Omental fat pad (tissue), 4 donors: ENCODE measurements around the gene EFCAB9. TPM values are rescaled to one million over a fixed set of nuclear protein-coding genes. Genes with fewer than 3 reads are reported as not detected.
"Not testable (repeated sequence)": the region's sequence is repeated elsewhere in the genome, so short reads cannot be mapped to it uniquely, and the experiment has no call there.

ENCODE experiments used
- ATAC-seq: fragments of 150-250 bp; one replicate; pipeline ENCODE4 v1.9.1; 2016; ENCODE audit warnings: mild to moderate bottlenecking, moderate library complexity; ENCODE audit not compliant: low FRiP score
- DNase-seq: peaks from one replicate; pipeline ENCODE4 v3.0.0-alpha.2; 2019; ENCODE audit warnings: low spot score
- total RNA-seq, 4 donors: library from RNA; depleted of rRNA; stranded (reverse); fragments of >200 nt; gene quantifications; one replicate each; pipeline ENCODE4 v1.1.0, GENCODE V29; 2016
- TF ChIP-seq, protein P1 (sequence below), 3 donors: fragments of 450-650 bp; IDR thresholded peaks; one replicate each; pipeline ENCODE4 v1.5.1; 2016 to 2017; ENCODE audit warnings: antibody characterized with exemption in 3 of 3, mild to moderate bottlenecking in 3 of 3, moderate library complexity in 2 of 3

The EFCAB9 gene
- total RNA-seq, 4 donors from 2014 or later: not detected

DNA sequence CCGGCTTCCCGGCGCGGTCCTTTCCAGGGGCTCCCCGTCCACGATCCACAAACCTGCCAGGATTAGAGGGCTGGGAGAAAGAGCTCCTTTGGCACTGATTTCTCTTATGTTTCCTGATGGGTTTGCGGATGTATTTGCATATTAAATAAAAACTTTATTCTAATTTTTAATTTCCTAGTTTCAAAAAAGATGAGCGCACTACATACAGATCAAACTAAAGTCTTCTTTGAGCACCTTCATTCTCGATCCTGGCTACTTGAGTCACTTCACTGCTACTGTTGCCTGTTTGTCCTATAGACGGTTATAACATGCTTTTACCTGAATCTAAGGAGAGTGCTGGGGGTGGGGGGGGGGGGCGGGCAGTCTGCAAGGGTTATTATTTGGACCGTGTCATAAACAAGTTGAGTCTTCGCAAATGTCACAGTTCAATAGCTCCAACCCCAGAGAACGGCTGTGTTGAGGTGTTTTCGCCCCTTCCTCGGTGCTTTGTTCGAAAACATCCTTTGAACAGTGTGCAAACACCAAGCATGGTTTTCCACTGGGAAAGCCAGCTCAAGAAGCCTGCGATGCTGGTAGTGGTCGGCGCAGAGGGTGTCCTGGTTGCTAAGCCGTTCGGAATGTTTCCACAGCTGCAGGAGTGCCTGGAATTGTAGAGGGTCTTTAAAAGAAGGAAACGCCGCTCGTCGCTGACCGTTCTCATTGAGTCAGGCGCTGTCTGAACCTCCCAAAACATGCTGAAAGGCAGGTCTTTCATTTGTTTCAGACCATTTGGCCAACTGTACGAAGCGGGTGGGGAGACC is 4.9 kb upstream of the EFCAB9 start:
- TF ChIP-seq, protein P1, sequence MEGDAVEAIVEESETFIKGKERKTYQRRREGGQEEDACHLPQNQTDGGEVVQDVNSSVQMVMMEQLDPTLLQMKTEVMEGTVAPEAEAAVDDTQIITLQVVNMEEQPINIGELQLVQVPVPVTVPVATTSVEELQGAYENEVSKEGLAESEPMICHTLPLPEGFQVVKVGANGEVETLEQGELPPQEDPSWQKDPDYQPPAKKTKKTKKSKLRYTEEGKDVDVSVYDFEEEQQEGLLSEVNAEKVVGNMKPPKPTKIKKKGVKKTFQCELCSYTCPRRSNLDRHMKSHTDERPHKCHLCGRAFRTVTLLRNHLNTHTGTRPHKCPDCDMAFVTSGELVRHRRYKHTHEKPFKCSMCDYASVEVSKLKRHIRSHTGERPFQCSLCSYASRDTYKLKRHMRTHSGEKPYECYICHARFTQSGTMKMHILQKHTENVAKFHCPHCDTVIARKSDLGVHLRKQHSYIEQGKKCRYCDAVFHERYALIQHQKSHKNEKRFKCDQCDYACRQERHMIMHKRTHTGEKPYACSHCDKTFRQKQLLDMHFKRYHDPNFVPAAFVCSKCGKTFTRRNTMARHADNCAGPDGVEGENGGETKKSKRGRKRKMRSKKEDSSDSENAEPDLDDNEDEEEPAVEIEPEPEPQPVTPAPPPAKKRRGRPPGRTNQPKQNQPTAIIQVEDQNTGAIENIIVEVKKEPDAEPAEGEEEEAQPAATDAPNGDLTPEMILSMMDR (IDR thresholded peaks at IDR 0.05): no peak
- DNase-seq: no peak
- no peak for ATAC-seq

DNA sequence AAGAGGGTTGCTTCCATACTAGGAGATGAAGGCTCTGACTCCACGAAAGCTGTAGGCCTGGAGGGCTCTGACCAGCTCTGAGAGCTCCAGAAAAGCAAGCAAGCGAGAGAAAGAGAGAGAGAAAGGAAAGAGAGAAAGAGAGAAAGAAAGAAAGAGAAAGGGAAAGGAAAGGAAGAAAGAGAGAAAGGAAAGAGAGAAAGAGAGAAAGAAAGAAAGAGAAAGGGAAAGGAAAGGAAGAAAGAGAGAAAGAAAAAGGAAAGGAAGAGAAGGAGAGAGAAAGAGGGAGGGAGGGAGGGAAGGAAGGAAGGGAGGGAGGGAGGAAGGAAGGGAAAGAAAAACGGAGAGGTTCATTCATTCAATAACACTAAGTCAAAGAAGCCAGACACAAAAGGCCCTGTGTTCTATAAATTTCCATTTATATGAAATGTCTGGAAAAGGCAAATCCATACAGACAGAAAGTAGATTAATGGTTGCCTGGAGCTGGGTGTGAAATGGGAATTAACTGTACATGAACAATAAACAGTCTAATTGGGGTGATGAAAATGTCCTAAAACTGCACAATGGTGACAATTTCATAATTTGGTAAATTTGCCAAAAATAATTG is 4.2 kb upstream of the EFCAB9 start:
- TF ChIP-seq, protein P1 (IDR thresholded peaks at IDR 0.05): no peak
- DNase-seq (no peak), ATAC-seq (no peak)

DNA sequence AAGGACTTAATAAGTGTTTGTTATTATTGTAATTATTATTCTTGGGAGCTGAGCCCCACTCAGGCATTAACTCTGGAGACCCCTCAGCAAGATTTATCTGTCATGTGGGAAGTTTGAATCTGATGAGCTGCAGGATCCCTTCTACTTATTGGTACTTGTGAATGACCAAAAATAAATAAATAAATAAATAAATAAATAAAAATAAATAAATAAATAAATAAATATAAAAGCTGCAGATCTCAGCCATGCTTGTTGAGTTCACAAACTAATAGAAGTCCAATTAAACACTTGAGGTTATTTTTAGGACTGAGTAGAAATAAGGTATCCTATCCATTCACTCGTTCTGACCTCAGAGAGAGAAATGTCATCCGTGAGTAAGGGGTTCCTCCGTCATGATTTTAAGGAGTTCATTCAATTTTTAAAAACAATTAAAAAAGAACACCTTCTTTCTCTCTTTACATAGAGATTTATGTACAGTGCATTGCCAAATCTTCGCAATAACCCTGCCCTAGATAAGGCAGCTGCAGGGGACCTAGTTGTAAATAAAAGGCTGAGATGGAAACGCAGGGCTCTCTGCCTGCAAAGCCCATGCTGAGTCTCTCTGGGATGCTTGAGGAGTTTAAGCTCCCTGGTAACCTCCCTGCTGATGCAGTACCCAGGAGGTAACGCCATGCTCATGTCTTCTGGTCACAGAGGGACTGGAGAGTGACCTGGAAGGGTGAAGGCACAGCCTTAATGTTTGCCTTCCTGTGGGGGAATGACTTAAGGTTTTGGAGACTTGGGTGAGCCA is 1.2 kb downstream of the EFCAB9 start:
- DNase-seq: no peak
- ATAC-seq: no peak

DNA sequence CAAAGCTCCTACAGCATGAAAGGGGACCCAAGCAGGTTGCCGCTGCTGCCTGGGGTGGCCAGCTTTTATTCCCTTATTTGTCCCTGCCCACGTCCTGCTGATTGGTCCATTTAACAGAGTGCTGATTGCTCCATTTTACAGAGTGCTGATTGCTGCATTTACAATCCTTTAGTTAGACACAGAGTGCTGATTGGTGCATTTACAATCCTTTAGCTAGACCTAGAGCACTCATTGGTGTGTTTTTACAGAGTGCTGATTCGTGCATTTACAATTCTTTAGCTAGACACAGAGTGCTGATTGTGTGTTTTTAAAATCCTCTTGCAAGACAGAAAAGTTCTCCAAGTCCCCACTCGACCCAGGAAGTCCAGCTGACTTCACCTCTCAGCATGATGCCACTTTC is 3.8 kb downstream of the EFCAB9 start:
- DNase-seq, ATAC-seq: not testable (repeated sequence)

More for the DNA sequence above, 1.2 kb downstream of the EFCAB9 start:
- TF ChIP-seq, protein P1 (IDR thresholded peaks at IDR 0.05): no peak

DNA sequence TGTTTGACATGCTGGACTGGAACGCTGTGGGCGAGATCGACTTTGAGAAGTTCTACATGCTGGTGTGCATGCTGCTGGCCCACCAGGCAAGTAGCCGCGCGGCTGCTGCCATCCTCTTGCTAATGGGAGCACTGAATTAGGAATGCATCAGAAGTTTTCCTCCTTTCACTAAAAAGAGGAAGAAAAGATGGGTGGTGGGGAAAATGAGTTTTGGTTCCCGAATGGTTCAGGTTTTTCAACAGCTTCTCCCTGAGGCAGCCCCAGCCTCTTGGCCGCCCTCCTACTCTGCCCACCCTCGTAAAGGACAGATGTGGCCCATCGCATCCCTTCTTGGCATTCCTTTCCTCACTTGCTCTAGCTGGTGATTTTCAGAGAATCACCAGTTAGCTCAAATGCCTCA is 5.5 kb downstream of the EFCAB9 start:
- ATAC-seq: no peak

DNA sequence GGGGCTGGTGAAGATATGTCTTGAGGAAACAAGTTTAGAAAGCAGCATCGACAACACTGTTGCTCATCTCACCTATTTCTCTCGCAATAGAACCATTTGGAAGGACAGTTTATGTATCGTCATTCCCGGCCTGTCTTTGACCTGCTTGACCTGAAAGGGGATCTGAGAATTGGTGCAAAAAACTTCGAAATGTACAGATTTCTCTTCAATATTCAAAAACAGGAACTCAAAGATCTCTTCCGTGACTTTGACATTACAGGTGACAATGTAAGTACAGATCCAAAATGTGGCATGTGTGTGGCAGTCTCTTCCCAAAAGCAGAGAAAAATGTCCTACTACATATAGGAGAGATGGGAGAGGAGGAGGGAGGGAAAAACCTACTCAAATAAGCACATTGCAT is 6.5 kb downstream of the EFCAB9 start:
- no peak for ATAC-seq
- no peak for DNase-seq
- TF ChIP-seq, protein P1 (IDR thresholded peaks at IDR 0.05): no peak

More for the DNA sequence above, 5.5 kb downstream of the EFCAB9 start:
- no peak for DNase-seq
- TF ChIP-seq, protein P1 (IDR thresholded peaks at IDR 0.05): no peak

DNA sequence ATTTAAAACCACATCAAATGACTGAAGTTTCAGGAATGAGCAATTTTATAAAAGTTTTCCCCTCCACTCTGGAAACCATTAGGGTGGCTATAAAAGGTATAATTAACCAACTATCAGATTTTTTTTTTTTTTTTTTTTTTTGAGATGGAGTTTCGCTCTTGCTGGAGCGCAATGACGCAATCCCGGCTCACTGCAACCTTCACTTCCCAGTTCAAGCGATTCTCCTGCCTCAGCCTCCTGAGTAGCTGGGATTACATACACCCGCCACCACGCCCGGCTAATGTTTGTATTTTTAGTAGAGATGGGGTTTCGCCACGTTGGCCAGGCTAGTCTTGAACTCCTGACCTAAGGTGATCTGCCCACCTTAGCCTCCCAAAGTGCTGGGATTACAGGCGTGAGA is 12.0 kb downstream of the EFCAB9 start:
- not testable (repeated sequence) for DNase-seq, ATAC-seq
